ENCODE data around the gene ARHGAP25. TPM values are rescaled to one million over a fixed set of nuclear protein-coding genes. Genes with fewer than 3 reads are reported as not detected.

ARHGAP25 gene
- total RNA-seq, 2 experiments from 2014 or later: 68.2 to 68.7 TPM

DNA sequence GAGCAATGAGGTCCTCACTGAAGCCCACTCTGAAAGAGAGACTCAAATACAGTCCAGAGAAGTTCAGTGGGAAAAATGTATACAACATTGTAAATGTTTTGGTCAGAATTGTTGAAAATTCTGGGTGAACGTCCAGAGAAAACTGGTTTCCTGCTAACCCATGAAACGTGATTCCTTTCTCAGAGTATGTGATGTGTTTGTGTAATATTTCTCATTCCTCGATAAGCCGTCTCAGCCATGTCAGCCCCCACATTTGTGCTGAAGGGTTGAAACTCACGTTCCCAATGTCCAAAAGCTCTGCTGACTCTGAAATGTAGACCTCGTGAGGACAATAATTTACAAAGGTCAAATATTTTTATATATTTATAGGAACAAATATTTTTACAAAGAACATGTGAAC lies 84.9 kb downstream of the ARHGAP25 start:
- Mint-ChIP-seq H3K4me1 (ENCODE audit: low read depth) (peaks cover 1% of the 10 kb centered on the region), H3K36me3 (ENCODE audit: low read depth) (peaks cover 73% of the 10 kb centered on the region), H3K27ac (peak overlapping the region; percentile 16), H3K9me3 (ENCODE audit: insufficient read depth) (no peaks in the 10 kb centered on the region), H3K27me3 (ENCODE audit: low read depth) (no peaks in the 10 kb centered on the region), H3K4me3 (no peak overlapping the region)
- CTCF ChIA-PET: interaction anchor here (0.6 to 2.5 kb wide), 4 partner anchors 8 to 68 kb away, joined by 3 to 8 read pairs (median 4); no protein-coding TSS in a partner anchor
- POLR2A ChIA-PET: interaction anchor here (0.7 kb wide), 1 partner anchor 867 kb away, joined by 3 read pairs; no protein-coding TSS in a partner anchor
- ATAC-seq: no peak
- DNase-seq: no peak

DNA sequence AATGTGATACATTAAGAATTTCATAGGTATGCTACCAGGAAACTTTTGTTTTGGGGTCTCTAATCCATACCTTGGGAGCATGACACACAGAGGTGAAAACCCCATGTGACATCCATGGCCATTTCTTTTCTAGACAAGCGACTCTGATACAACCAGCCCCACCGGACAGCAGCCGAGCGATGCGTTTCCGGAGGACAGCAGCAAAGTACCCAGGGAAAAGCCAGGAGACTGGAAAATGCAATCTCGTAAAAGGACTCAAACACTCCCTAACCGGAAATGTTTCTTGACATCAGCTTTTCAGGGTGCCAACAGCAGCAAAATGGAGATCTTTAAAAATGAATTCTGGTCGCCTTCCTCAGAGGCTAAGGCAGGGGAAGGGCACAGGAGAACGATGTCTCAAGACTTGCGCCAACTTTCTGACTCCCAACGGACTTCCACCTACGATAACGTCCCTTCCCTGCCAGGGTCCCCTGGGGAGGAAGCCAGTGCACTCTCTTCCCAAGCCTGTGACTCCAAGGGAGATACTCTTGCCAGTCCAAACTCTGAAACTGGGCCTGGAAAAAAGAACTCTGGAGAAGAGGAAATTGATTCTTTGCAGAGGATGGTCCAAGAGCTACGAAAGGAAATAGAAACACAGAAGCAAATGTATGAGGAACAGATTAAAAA lies 87.7 kb downstream of the ARHGAP25 start:
- ChIA-PET POLR2A (no interaction called here), CTCF (interaction anchor here (1.6 to 2.7 kb wide), 2 partner anchors 17 to 71 kb away, joined by 5 to 9 read pairs; no protein-coding TSS in a partner anchor)
- no peaks in the 10 kb centered on the region for H3K27me3 Mint-ChIP-seq (ENCODE audit: low read depth)
- H3K4me1 Mint-ChIP-seq (ENCODE audit: low read depth): no peaks in the 10 kb centered on the region
- DNase-seq (no peak), ATAC-seq (no peak)
- H3K4me3 Mint-ChIP-seq: no peak overlapping the region
- H3K36me3 Mint-ChIP-seq (ENCODE audit: low read depth): peaks cover 72% of the 10 kb centered on the region
- H3K27ac Mint-ChIP-seq: no peak overlapping the region
- no peaks in the 10 kb centered on the region for H3K9me3 Mint-ChIP-seq (ENCODE audit: insufficient read depth)

DNA sequence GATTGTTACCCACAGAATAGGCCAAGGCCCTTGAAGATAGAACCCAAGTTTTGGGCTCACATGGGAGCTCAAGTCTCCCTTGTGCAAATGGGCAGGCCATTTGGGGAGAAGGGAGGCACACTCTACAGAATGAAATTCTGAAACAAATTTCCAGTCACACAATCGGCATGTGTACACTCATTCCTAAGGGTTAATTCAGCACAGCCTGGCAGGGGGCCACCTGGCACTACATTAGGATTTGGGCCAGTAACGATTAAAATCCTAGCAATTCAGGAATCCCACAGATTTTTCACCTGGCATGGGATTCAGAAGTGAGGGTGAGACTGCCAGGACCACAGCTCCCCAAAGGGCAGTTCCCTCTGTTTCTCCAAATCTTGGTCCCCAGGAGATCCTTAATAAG lies 90.2 kb downstream of the ARHGAP25 start:
- DNase-seq (no peak), ATAC-seq (no peak)
- H3K9me3 Mint-ChIP-seq (ENCODE audit: insufficient read depth): no peaks in the 10 kb centered on the region
- H3K4me1 Mint-ChIP-seq (ENCODE audit: low read depth): peaks cover 23% of the 10 kb centered on the region
- no peak overlapping the region for H3K27ac Mint-ChIP-seq
- ChIA-PET CTCF (interaction anchor here (2.7 kb wide), 1 partner anchor 73 kb away, joined by 9 read pairs; no protein-coding TSS in a partner anchor), POLR2A (no interaction called here)
- peaks cover 71% of the 10 kb centered on the region for H3K36me3 Mint-ChIP-seq (ENCODE audit: low read depth)
- no peak overlapping the region for H3K4me3 Mint-ChIP-seq
- no peaks in the 10 kb centered on the region for H3K27me3 Mint-ChIP-seq (ENCODE audit: low read depth)

DNA sequence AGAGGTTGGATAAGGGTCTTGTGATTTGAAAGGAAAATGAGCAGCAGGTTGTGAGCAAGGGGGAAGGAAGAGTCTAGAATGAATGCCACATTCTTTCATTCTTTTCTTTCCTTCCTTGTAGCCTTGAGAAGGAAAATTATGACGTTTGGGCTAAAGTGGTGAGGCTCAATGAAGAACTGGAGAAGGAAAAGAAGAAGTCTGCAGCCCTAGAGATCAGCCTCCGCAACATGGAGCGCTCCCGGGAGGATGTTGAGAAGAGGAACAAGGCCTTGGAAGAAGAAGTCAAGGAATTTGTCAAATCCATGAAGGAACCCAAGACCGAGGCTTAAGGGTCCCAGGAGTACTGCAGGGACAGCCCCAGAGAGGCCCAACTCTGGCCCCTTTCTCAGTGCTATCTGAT lies 91.3 kb downstream of the ARHGAP25 start:
- Mint-ChIP-seq H3K27ac (peak overlapping the region; percentile 44), H3K36me3 (ENCODE audit: low read depth) (peaks cover 73% of the 10 kb centered on the region), H3K9me3 (ENCODE audit: insufficient read depth) (no peaks in the 10 kb centered on the region), H3K4me1 (ENCODE audit: low read depth) (peaks cover 34% of the 10 kb centered on the region), H3K4me3 (no peak overlapping the region), H3K27me3 (ENCODE audit: low read depth) (no peaks in the 10 kb centered on the region)
- ATAC-seq (no peak), DNase-seq (no peak)
- CTCF ChIA-PET: no interaction called here
- POLR2A ChIA-PET: no interaction called here

DNA sequence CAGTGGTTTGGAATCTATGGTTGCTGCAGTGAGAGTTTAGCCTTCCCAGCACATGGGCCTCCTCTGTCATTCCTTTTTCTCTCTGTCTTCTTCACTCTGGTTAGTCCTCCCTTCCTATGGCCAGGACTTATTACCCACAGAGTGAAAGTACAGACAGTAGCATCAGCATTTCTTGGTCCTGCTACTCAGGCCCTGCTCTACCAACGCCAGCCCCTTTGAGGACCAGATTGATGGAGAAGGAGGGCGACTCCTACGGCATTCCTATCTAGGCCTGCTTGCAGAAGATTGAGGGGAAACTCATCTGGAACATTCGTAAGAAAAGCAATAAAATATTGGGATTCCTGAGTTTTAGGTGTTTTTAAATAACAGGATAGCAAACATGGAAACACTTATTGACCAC lies 93.1 kb downstream of the ARHGAP25 start:
- ATAC-seq: no peak

DNA sequence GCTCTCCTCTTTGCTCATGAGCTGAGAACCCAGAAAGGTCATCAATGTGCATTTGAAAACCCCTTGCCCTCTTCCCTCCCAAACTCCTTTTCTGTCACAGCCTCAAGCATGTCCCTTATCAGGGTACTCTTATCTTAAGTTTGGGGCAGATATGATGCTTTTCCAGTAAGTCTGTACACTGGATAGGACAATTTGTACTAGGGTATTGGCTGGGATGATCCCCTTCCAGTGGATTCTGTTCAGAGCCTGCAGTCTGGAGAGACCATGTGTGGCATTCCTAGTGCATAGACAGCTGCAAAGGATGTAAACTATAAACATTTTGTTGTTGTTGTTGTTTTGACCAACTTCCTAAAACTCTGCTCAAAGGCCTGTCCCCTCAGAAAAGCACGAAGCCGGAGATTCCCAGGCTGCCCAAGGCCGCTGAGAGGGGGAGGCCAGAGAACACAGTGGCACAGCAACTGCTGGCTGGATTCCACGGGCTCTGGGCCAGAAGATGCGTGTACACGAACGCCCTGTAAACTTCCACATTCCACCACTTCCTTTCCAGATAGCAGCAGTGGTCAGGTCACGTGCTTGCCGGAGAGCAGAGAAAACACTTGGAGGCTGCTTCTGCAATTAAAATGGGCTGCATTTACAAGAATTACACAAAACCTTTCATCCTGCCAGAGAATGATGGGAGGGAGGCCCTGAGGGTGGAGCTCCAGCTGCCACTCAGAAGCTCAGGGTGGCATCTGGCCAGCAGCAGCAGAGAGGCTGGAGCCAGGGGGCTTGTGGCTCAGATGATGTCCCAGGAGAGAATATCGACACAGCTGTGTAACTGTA lies 94.5 kb downstream of the ARHGAP25 start:
- ATAC-seq (peak; percentile 70), DNase-seq (peak; percentile 83)
- Mint-ChIP-seq H3K9me3 (ENCODE audit: insufficient read depth) (no peaks in the 10 kb centered on the region), H3K4me3 (peak overlapping the region; percentile 71), H3K27me3 (ENCODE audit: low read depth) (no peaks in the 10 kb centered on the region), H3K36me3 (ENCODE audit: low read depth) (peaks cover 49% of the 10 kb centered on the region), H3K4me1 (ENCODE audit: low read depth) (peaks cover 65% of the 10 kb centered on the region), H3K27ac (peak overlapping the region; percentile 90)
- CTCF ChIA-PET: interaction anchor here (0.7 to 3.5 kb wide), 17 partner anchors 8 to 363 kb away, joined by 3 to 25 read pairs (median 5); partner anchors contain the start of gene ARHGAP25
- POLR2A ChIA-PET: interaction anchor here (0.8 to 1.8 kb wide), 3 partner anchors 63 to 77 kb away, joined by 3 to 5 read pairs (median 3); no protein-coding TSS in a partner anchor

More for the DNA sequence above, 93.1 kb downstream of the ARHGAP25 start:
- no peak overlapping the region for H3K4me3 Mint-ChIP-seq
- POLR2A ChIA-PET: no interaction called here
- CTCF ChIA-PET: interaction anchor here (0.7 kb wide), 1 partner anchor 82 kb away, joined by 3 read pairs; no protein-coding TSS in a partner anchor
- no peak for DNase-seq
- H3K27me3 Mint-ChIP-seq (ENCODE audit: low read depth): no peaks in the 10 kb centered on the region
- H3K27ac Mint-ChIP-seq: peak overlapping the region; percentile 26
- H3K36me3 Mint-ChIP-seq (ENCODE audit: low read depth): peaks cover 60% of the 10 kb centered on the region
- H3K4me1 Mint-ChIP-seq (ENCODE audit: low read depth): peaks cover 51% of the 10 kb centered on the region
- H3K9me3 Mint-ChIP-seq (ENCODE audit: insufficient read depth): no peaks in the 10 kb centered on the region

DNA sequence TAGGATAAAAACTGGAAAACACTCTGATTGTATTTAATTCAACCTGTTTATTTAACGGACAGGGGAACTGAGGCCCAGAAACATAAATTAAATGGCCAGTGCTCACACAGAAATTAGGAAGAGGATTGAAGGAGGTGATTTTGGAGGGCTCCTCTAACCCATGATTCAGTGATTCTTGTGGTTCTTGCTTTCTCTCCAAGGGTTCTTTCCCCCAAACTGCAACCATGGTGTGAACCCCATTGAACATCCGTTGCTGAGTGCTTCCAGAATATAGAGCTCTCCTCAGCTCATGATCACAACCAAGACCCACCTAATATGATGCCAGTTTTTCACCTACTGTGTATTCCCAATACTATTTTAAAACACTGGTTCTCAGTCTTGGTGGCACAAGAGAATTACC lies 95.1 kb downstream of the ARHGAP25 start:
- Mint-ChIP-seq H3K27ac (peak overlapping the region; percentile 90), H3K9me3 (ENCODE audit: insufficient read depth) (no peaks in the 10 kb centered on the region), H3K4me3 (peak overlapping the region; percentile 71), H3K27me3 (ENCODE audit: low read depth) (no peaks in the 10 kb centered on the region), H3K36me3 (ENCODE audit: low read depth) (peaks cover 42% of the 10 kb centered on the region), H3K4me1 (ENCODE audit: low read depth) (peaks cover 69% of the 10 kb centered on the region)
- CTCF ChIA-PET: interaction anchor here (0.8 to 3.5 kb wide), 15 partner anchors 9 to 364 kb away, joined by 3 to 25 read pairs (median 7); partner anchors contain the start of gene ARHGAP25
- DNase-seq (peak; percentile 35), ATAC-seq (peak; percentile 24)
- POLR2A ChIA-PET: interaction anchor here (1.0 to 1.8 kb wide), 3 partner anchors 62 to 65 kb away, joined by 3 to 5 read pairs (median 3); no protein-coding TSS in a partner anchor

DNA sequence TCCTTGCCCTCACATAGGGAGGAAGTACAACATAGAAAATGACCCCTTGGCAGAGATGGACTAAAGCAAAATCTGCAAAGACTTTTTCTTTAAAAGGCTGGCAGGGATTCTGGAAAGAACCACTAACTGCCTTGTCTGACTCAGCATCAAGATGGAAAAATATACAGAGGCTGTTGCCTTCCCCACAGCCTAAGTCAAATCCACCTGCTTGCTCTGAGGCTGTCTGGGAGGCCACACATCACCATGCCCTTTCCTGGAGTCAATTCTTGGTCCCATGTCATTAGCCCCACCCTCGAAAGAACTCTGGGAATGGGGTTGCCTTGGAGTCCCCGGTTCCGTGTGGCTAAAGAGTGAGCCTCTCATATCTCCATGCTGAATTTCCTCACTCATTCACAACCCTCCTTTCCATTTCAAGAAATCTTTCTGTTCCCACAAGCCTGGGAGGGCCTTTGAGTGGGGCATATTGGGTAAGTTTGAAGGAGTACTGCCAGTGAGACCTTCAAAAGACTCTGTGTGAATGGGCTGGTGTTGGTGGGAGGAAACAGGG lies 97.1 kb downstream of the ARHGAP25 start:
- no peak for ATAC-seq
- peaks cover 26% of the 10 kb centered on the region for H3K36me3 Mint-ChIP-seq (ENCODE audit: low read depth)
- no peaks in the 10 kb centered on the region for H3K27me3 Mint-ChIP-seq (ENCODE audit: low read depth)
- peaks cover 78% of the 10 kb centered on the region for H3K4me1 Mint-ChIP-seq (ENCODE audit: low read depth)
- peak overlapping the region; percentile 83 for H3K27ac Mint-ChIP-seq
- H3K9me3 Mint-ChIP-seq (ENCODE audit: insufficient read depth): no peaks in the 10 kb centered on the region
- POLR2A ChIA-PET: no interaction called here
- peak overlapping the region; percentile 39 for H3K4me3 Mint-ChIP-seq
- CTCF ChIA-PET: interaction anchor here (1.7 to 3.5 kb wide), 4 partner anchors 80 to 123 kb away, joined by 6 to 25 read pairs (median 10); no protein-coding TSS in a partner anchor
- DNase-seq: no peak

DNA sequence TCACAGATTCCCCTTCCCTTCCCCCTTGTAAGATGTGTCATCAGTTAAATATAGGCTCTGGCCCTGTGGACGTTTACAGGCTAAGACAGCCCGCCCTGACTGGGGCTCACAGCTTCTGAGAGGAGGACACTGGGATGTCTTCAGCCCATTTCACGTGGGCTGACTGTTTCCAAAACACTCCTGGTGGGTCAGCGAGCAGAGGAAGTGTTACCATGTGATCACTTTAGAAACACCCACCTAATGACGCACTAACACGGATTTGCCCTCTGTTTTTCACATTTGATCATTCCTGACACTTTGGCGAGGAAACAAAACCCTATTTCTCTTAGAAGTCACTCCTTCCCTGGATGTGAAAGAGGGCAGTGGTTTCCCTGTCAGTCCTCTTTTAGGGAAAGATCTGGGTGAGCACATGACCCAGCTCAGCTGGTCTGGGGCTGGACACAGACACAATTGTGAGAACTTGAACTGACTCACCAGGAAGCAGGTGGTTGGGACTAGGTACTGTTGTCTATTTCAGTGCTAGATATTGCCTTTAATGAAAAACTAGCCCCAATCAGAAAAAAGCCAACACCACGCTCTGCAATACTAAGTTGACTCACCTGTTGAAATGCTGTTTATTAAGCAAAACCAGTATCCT lies 97.7 kb downstream of the ARHGAP25 start:
- Mint-ChIP-seq H3K36me3 (ENCODE audit: low read depth) (peaks cover 26% of the 10 kb centered on the region), H3K9me3 (ENCODE audit: insufficient read depth) (no peaks in the 10 kb centered on the region), H3K27me3 (ENCODE audit: low read depth) (no peaks in the 10 kb centered on the region), H3K27ac (peak overlapping the region; percentile 83), H3K4me3 (peak overlapping the region; percentile 39), H3K4me1 (ENCODE audit: low read depth) (peaks cover 83% of the 10 kb centered on the region)
- POLR2A ChIA-PET: interaction anchor here (0.9 kb wide), 1 partner anchor 68 kb away, joined by 3 read pairs; no protein-coding TSS in a partner anchor
- ATAC-seq (peak; percentile 58), DNase-seq (peak; percentile 49)
- CTCF ChIA-PET: interaction anchor here (1.0 to 3.1 kb wide), 5 partner anchors 66 to 123 kb away, joined by 3 to 14 read pairs (median 8); no protein-coding TSS in a partner anchor

DNA sequence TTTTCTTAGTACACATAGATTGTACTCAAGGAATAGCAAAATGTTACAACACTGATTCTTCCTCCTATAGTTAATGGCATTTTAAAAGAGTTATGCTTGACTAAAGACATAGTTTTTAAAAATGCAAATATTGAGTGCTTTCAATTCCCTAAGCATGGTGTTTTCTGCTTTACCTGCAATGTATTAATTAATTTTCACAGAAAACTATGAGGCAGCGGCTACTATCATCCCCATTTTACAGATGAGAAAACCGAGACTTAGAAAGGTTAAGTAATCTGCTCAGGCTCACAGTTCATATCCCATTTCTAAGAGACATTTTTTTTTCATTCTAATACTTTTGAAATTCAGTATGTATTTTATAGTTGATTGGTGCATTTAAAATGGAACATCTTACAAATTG lies 98.6 kb downstream of the ARHGAP25 start:
- Mint-ChIP-seq H3K36me3 (ENCODE audit: low read depth) (peaks cover 19% of the 10 kb centered on the region), H3K4me1 (ENCODE audit: low read depth) (peaks cover 84% of the 10 kb centered on the region), H3K4me3 (no peak overlapping the region), H3K27me3 (ENCODE audit: low read depth) (no peaks in the 10 kb centered on the region), H3K27ac (peak overlapping the region; percentile 83), H3K9me3 (ENCODE audit: insufficient read depth) (no peaks in the 10 kb centered on the region)
- CTCF ChIA-PET: interaction anchor here (1.0 to 3.1 kb wide), 5 partner anchors 67 to 124 kb away, joined by 3 to 14 read pairs (median 8); no protein-coding TSS in a partner anchor
- POLR2A ChIA-PET: interaction anchor here (0.9 kb wide), 1 partner anchor 69 kb away, joined by 3 read pairs; no protein-coding TSS in a partner anchor
- ATAC-seq (no peak), DNase-seq (no peak)

Data from activated CD8-positive, alpha-beta T cell treated with anti-CD3 and anti-CD28 coated beads, Interleukin-2, amount 10 ng/mL, durations not matched to agents 7 days and 5 days (primary cell).